T-helper 1 cell treated with Interleukin-12 subunit alpha and Interleukin-12 subunit beta and Interleukin-4 antibody, amounts not matched to agents 30 μg/mL and 1 μg/mL, for 36 hours (primary cell): ENCODE data around the gene CCDC77.
"Not testable (repeated sequence)": the region's sequence is repeated elsewhere in the genome, so short reads cannot be mapped to it uniquely, and the experiment has no call there.

Experiments used
- H3K27ac Mint-ChIP-seq: one replicate; pipeline ENCODE4 v1.8.0; 2021; ENCODE audit warnings: mild to moderate bottlenecking, mixed read lengths
- H3K27me3 Mint-ChIP-seq: one replicate; pipeline ENCODE4 v1.8.0; 2021; ENCODE audit warnings: low read depth, mixed read lengths
- H3K36me3 Mint-ChIP-seq: one replicate; pipeline ENCODE4 v1.8.0; 2021; ENCODE audit warnings: low read depth, mixed read lengths
- H3K4me1 Mint-ChIP-seq: one replicate; pipeline ENCODE4 v1.8.0; 2021; ENCODE audit warnings: low read depth, mixed read lengths
- H3K4me3 Mint-ChIP-seq: one replicate; pipeline ENCODE4 v1.8.0; 2021; ENCODE audit warnings: mild to moderate bottlenecking, moderate library complexity, mixed read lengths
- H3K9me3 Mint-ChIP-seq: one replicate; pipeline ENCODE4 v1.8.0; 2021; ENCODE audit warnings: mixed read lengths

Gene CCDC77

DNA sequence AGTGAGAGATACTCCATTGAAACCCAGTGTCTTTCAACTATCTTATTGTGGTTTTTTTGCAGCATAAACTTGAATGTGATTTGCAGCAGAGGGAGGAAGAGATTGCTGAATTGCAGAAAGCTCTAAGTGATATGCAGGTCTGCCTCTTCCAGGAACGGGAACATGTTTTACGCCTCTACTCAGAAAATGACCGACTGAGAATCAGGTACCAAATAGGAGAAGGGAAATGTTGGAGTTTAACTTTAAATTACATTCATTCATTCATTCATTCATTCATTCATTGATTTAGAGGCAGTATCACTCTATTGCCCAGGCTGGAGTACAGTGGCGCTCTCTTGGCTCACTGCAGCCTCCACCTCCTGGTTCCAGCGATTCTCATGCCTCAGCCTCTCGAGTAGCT, 17.0 kb downstream of the CCDC77 start:
- Mint-ChIP-seq H3K27me3 (no peaks in the 10 kb centered on the region), H3K4me1 (no peaks in the 10 kb centered on the region), H3K9me3 (no peaks in the 10 kb centered on the region), H3K4me3 (no peak overlapping the region), H3K36me3 (peaks cover 23% of the 10 kb centered on the region), H3K27ac (no peak overlapping the region)

DNA sequence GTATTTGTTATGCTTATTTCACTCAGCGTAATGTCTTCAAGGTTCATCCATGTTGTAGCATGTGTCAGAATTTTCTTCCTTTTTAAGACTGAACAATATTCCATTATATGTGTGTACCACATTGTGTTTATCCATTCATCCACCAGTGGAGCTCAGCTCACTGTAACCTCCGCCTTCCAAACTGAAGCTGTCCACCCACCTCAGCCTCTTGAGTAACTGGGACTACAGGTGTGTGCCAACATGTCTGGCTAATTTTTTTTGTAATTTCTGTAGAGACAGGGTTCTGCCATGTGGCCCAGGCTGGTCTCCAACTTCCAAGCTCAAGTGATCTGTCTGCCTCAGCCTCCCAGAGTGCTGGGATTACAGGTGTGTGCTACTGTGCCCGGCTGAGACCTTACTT, 21.1 kb downstream of the CCDC77 start:
- Mint-ChIP-seq H3K9me3 (no peaks in the 10 kb centered on the region), H3K4me1 (no peaks in the 10 kb centered on the region), H3K27me3 (no peaks in the 10 kb centered on the region), H3K36me3 (peaks cover 14% of the 10 kb centered on the region), H3K27ac (peak overlapping the region; percentile 31), H3K4me3 (no peak overlapping the region)

- not testable (repeated sequence) for H3K27ac Mint-ChIP-seq, H3K9me3 Mint-ChIP-seq, H3K4me3 Mint-ChIP-seq, H3K4me1 Mint-ChIP-seq, H3K27me3 Mint-ChIP-seq
- H3K36me3 Mint-ChIP-seq = peaks cover 20% of the 10 kb centered on the region
Observed at GRCh38 chr12:435737-436136, 34.3 kb downstream of the CCDC77 start.

GRCh38 chr12:442235-442884, 40.9 kb downstream of the CCDC77 start:
- Mint-ChIP-seq H3K4me1 (no peaks in the 10 kb centered on the region), H3K36me3 (peaks cover 5% of the 10 kb centered on the region), H3K27me3 (no peaks in the 10 kb centered on the region), H3K4me3 (no peak overlapping the region), H3K27ac (no peak overlapping the region), H3K9me3 (no peaks in the 10 kb centered on the region)

GRCh38 chr12:447141-447540, 45.7 kb downstream of the CCDC77 start:
- Mint-ChIP-seq H3K27me3 (peaks cover 7% of the 10 kb centered on the region), H3K4me1 (no peaks in the 10 kb centered on the region), H3K27ac (no peak overlapping the region), H3K9me3 (no peaks in the 10 kb centered on the region), H3K4me3 (no peak overlapping the region), H3K36me3 (no peaks in the 10 kb centered on the region)

DNA sequence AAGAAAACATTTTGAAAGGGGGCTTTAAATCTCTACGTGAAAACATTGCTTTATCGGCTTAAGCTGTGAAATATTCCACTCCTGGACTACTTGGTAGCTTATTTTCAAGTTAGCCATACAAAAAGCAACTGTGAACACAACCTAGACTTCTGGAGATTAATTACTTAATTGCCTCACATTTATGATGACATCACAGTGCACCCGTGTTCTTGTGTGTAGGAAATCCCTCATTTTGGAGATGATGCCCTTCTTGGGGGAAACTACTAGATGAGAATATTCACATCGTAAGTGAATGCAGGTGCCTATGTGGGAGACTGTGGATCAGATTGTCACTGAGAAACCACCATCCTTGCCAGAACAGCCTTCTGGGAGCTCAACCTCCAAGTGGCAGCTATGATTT, 47.8 kb downstream of the CCDC77 start:
- Mint-ChIP-seq H3K9me3 (no peaks in the 10 kb centered on the region), H3K27me3 (peaks cover 7% of the 10 kb centered on the region), H3K4me3 (no peak overlapping the region), H3K27ac (no peak overlapping the region), H3K36me3 (no peaks in the 10 kb centered on the region), H3K4me1 (peaks cover 2% of the 10 kb centered on the region)

GRCh38 chr12:450438-450837, 49.0 kb downstream of the CCDC77 start:
- H3K4me1 Mint-ChIP-seq = peaks cover 2% of the 10 kb centered on the region
- H3K27ac Mint-ChIP-seq = no peak overlapping the region
- H3K9me3 Mint-ChIP-seq = no peaks in the 10 kb centered on the region
- peaks cover 14% of the 10 kb centered on the region for H3K27me3 Mint-ChIP-seq
- no peaks in the 10 kb centered on the region for H3K36me3 Mint-ChIP-seq
- no peak overlapping the region for H3K4me3 Mint-ChIP-seq

GRCh38 chr12:452667-453210, 51.3 kb downstream of the CCDC77 start:
- Mint-ChIP-seq H3K27ac (no peak overlapping the region), H3K4me3 (no peak overlapping the region), H3K27me3 (peaks cover 36% of the 10 kb centered on the region), H3K9me3 (no peaks in the 10 kb centered on the region), H3K4me1 (peaks cover 2% of the 10 kb centered on the region), H3K36me3 (no peaks in the 10 kb centered on the region)

- peaks cover 55% of the 10 kb centered on the region for H3K27me3 Mint-ChIP-seq
- H3K27ac Mint-ChIP-seq = no peak overlapping the region
- H3K9me3 Mint-ChIP-seq = no peaks in the 10 kb centered on the region
- H3K4me3 Mint-ChIP-seq = no peak overlapping the region
- peaks cover 5% of the 10 kb centered on the region for H3K4me1 Mint-ChIP-seq
- H3K36me3 Mint-ChIP-seq = peaks cover 1% of the 10 kb centered on the region
Observed at GRCh38 chr12:454833-455232, 53.4 kb downstream of the CCDC77 start.

GRCh38 chr12:455821-456220, 54.4 kb downstream of the CCDC77 start:
- H3K27ac Mint-ChIP-seq = no peak overlapping the region
- peaks cover 56% of the 10 kb centered on the region for H3K27me3 Mint-ChIP-seq
- peaks cover 6% of the 10 kb centered on the region for H3K4me1 Mint-ChIP-seq
- H3K4me3 Mint-ChIP-seq = no peak overlapping the region
- peaks cover 1% of the 10 kb centered on the region for H3K36me3 Mint-ChIP-seq
- no peaks in the 10 kb centered on the region for H3K9me3 Mint-ChIP-seq

GRCh38 chr12:457676-458075, 56.2 kb downstream of the CCDC77 start:
- Mint-ChIP-seq H3K9me3 (no peaks in the 10 kb centered on the region), H3K27me3 (peaks cover 67% of the 10 kb centered on the region), H3K27ac (no peak overlapping the region), H3K4me1 (peaks cover 7% of the 10 kb centered on the region), H3K36me3 (peaks cover 1% of the 10 kb centered on the region), H3K4me3 (no peak overlapping the region)

GRCh38 chr12:459050-459429, 57.6 kb downstream of the CCDC77 start:
- Mint-ChIP-seq H3K9me3 (no peaks in the 10 kb centered on the region), H3K4me3 (peak overlapping the region; percentile 69), H3K27ac (no peak overlapping the region), H3K36me3 (peaks cover 1% of the 10 kb centered on the region), H3K4me1 (peaks cover 7% of the 10 kb centered on the region), H3K27me3 (peaks cover 80% of the 10 kb centered on the region)

DNA sequence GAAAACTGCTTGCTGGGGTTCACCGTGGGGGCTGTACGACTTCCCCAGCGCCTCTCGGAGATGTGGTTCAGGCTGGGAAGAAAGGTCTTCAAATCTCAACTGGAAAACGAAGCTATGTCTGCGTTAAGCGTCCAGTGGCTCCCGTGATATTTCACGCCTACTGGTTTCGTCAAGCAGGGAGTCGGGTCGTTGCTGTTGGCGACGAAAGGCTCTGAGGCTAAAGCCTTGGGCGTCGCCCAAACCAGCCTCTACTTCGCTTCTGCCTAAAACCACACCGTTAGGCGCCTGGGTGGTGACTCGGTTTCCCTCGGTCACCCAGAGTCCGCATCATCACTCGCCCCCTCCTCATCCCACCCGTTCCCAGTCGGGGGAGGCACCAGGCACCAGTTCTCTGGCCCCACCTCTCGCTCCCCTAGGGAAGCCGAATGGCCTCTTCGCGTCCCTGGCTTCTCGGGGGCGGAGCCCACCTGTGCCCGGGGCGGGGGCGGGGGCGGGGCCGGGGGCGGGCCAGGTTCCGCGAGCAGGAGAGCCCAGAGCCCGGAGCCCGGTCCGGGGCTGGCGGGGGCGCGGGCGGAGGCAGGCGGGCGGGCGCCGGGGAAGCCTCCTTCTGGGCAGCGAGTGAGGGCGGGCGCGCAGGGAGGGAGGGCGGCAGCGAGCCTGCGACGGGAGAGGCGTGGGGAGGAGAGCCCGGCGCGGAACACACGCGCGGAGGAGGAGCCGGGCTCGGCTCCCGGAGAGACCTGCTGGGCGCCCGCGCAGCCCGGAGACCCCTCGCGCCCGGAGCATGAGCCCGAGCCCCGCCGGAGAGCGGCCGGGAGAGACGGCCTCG, 58.2 kb downstream of the CCDC77 start, which contains the start of gene B4GALNT3:
B4GALNT3 (plus strand) TSS at position 510 of the 829 bp plus-strand sequence. CDS start 438 bp downstream, outside the sequence.
- H3K27ac Mint-ChIP-seq = no peak within 1 kb of the TSS
- peaks cover 1% of the 10 kb centered on the region for H3K36me3 Mint-ChIP-seq
- peak within 1 kb of the TSS; percentile 69 for H3K4me3 Mint-ChIP-seq
- peaks cover 79% of the 10 kb centered on the region for H3K27me3 Mint-ChIP-seq
- no peaks in the 10 kb centered on the region for H3K9me3 Mint-ChIP-seq
- peaks cover 7% of the 10 kb centered on the region for H3K4me1 Mint-ChIP-seq

- Mint-ChIP-seq H3K4me1 (peaks cover 7% of the 10 kb centered on the region), H3K4me3 (peak overlapping the region; percentile 82), H3K36me3 (peaks cover 1% of the 10 kb centered on the region), H3K9me3 (no peaks in the 10 kb centered on the region), H3K27me3 (peaks cover 75% of the 10 kb centered on the region), H3K27ac (no peak overlapping the region)
Observed at GRCh38 chr12:460261-461230, 59.1 kb downstream of the CCDC77 start.
